K562 (cell line): Measurements from ENCODE around the gene IPO11. TPM values are rescaled to one million over a fixed set of nuclear protein-coding genes. Genes with fewer than 3 reads are reported as not detected.

Source experiments
- ATAC-seq: fragments of 200-7000 bp; cut with Tn5 transposase; 3 replicates; pipeline ENCODE4 v1.9.1; 2020; ENCODE audit warnings: moderate library complexity
- BruUV-seq: library from RNA; stranded (reverse); fragments of 400-500 nt; replicated peaks from 2 replicates; lab custom pipeline; 2021; lab: Mats Ljungman, UMichigan
- CTCF ChIA-PET: fragments of 300-600 bp; formaldehyde crosslinking; extraction: SDS; loops from one replicate; lab custom pipeline; 2021; ENCODE audit warnings: low intra/inter-chr PET ratio; lab: Yijun Ruan, JAX
- POLR2A ChIA-PET: fragments of 300-600, 350-650 bp; sonication (Branson Sonifier 250); formaldehyde crosslinking; extraction: SDS; loops from one replicate; lab custom pipeline; 2021; ENCODE audit warnings: antibody characterized with exemption, inconsistent platforms; lab: Yijun Ruan, JAX
- DNase-seq, 4 experiments: peaks; one replicate each; pipeline versions ENCODE4 v3.0.0 to v3.0.0-alpha.2; 2011 to 2018; ENCODE audit warnings: low spot score in 3 of 4, mixed read lengths in 3 of 4; ENCODE audit errors: extremely low read depth in 1 of 4
- FAIRE-seq: peaks from 2 replicates; lab custom pipeline; 2011; peaks lifted over from hg19 to GRCh38; lab: Jason Lieb, UNC
- H2AFZ ChIP-seq: 2 replicates; pipeline ENCODE4 v1.6.0; 2011; ENCODE audit warnings: low read depth, low read length, control low read depth, inconsistent platforms
- H3K27ac ChIP-seq: fragments of 200-600 bp; 3 replicates; pipeline ENCODE4 v1.8.0; 2011; ENCODE audit warnings: low read depth, mild to moderate bottlenecking, control low read depth, inconsistent platforms, low read length, moderate library complexity, mixed read lengths; ENCODE audit errors: extremely low read depth
- H3K27me3 ChIP-seq, 2 experiments: fragments of 300-600 bp in 1 of 2; 2 replicates in 1 of 2; 3 replicates in 1 of 2; pipeline versions ENCODE4 v1.6.0 to v1.8.0; 2011; ENCODE audit warnings: inconsistent platforms in 2 of 2, low read length in 2 of 2, mild to moderate bottlenecking in 1 of 2, mixed read lengths in 1 of 2, moderate library complexity in 1 of 2; ENCODE audit not compliant: control insufficient read depth in 2 of 2, insufficient read depth in 2 of 2
- H3K36me3 ChIP-seq: fragments of 300-600 bp; 3 replicates; pipeline ENCODE4 v1.8.0; 2011; ENCODE audit warnings: mild to moderate bottlenecking, low read length, inconsistent platforms; ENCODE audit not compliant: control insufficient read depth, insufficient read depth
- H3K4me1 ChIP-seq, 2 experiments: fragments of 200-600 bp in 1 of 2; replicated peaks in 1 of 2; 2 replicates in 1 of 2; 3 replicates in 1 of 2; pipeline versions ENCODE4 v1.5.1 to v1.8.0; 2011; ENCODE audit warnings: inconsistent platforms in 2 of 2, low read length in 2 of 2, mild to moderate bottlenecking in 1 of 2, mixed read lengths in 1 of 2, moderate library complexity in 1 of 2; ENCODE audit not compliant: control insufficient read depth in 2 of 2, insufficient read depth in 2 of 2
- H3K4me2 ChIP-seq: 2 replicates; pipeline ENCODE4 v1.6.1; 2011; ENCODE audit warnings: low read length, control low read depth, inconsistent platforms, mixed read lengths; ENCODE audit not compliant: insufficient read depth
- H3K4me3 ChIP-seq: fragments of 200-600 bp; sonication (generic), shearing (Covaris generic); 2 replicates; pipeline ENCODE4 v1.5.1; 2016; ENCODE audit warnings: control low read depth, inconsistent platforms
- H3K79me2 ChIP-seq: fragments of 200-600 bp; 3 replicates; pipeline ENCODE4 v1.8.0; 2011; ENCODE audit warnings: low read length, inconsistent platforms; ENCODE audit not compliant: control insufficient read depth, insufficient read depth
- H3K9ac ChIP-seq, 2 experiments: 2 replicates each; pipeline versions ENCODE4 v1.6.0 to v1.6.1; 2011; ENCODE audit warnings: low read depth in 2 of 2, low read length in 2 of 2, control low read depth in 1 of 2, inconsistent platforms in 1 of 2, mild to moderate bottlenecking in 1 of 2, mixed read lengths in 1 of 2; ENCODE audit not compliant: insufficient read depth in 1 of 2
- H3K9me1 ChIP-seq: one replicate; pipeline ENCODE4 v1.6.0; 2011; ENCODE audit warnings: inconsistent platforms, mild to moderate bottlenecking, low read length, moderate library complexity; ENCODE audit not compliant: control insufficient read depth, insufficient read depth
- H3K9me3 ChIP-seq: replicated peaks from 2 replicates; pipeline ENCODE4 v1.5.1; 2011; ENCODE audit warnings: low read depth, low read length, inconsistent platforms; ENCODE audit not compliant: control insufficient read depth, insufficient read depth
- H4K20me1 ChIP-seq: replicated peaks from 2 replicates; pipeline ENCODE4 v1.6.1; 2011; ENCODE audit warnings: low read length, inconsistent platforms, mixed read lengths; ENCODE audit not compliant: control insufficient read depth, insufficient read depth
- BHLHE40 ChIP-seq: IDR thresholded peaks from 2 replicates; pipeline ENCODE4 v1.6.1; 2011; ENCODE audit warnings: low read length, improper control_type of control experiment
- BRD9 ChIP-seq: fragments of 450-650 bp; IDR thresholded peaks from 2 replicates; pipeline ENCODE4 v1.6.1; 2018; ENCODE audit warnings: low read depth; ENCODE audit not compliant: partially characterized antibody
- CBFA2T3 ChIP-seq: fragments of 450-650 bp; IDR thresholded peaks from 2 replicates; pipeline ENCODE4 v1.6.1; 2017
- HLTF ChIP-seq: fragments of 450-650 bp; IDR thresholded peaks from 2 replicates; pipeline ENCODE4 v1.6.1; 2016
- HNRNPK ChIP-seq: fragments of 200-400 bp; formaldehyde crosslinking; IDR thresholded peaks from one replicate; pipeline ENCODE4 v1.6.1; 2018; ENCODE audit warnings: mild to moderate bottlenecking, low read depth, low read length; ENCODE audit not compliant: poor library complexity, severe bottlenecking
- HNRNPUL1 ChIP-seq: fragments of 200-400 bp; formaldehyde crosslinking; IDR thresholded peaks from 2 replicates; pipeline ENCODE4 v1.6.1; 2017; ENCODE audit warnings: low read length
- NELFE ChIP-seq: IDR thresholded peaks from 2 replicates; pipeline ENCODE4 v1.6.1; 2011; ENCODE audit warnings: mild to moderate bottlenecking; ENCODE audit not compliant: insufficient read depth, insufficient read length
- POLR3G ChIP-seq: IDR thresholded peaks from 2 replicates; pipeline ENCODE4 v1.6.1; 2011; ENCODE audit not compliant: insufficient read length, insufficient replicate concordance; ENCODE audit errors: extremely low read depth
- SIN3B ChIP-seq: fragments of 450-650 bp; IDR thresholded peaks from 2 replicates; pipeline ENCODE4 v1.6.1; 2017; ENCODE audit warnings: low read depth, mild to moderate bottlenecking, moderate library complexity
- XRCC3 ChIP-seq: fragments of 450-650 bp; IDR thresholded peaks from 2 replicates; pipeline ENCODE4 v1.6.1; 2017; ENCODE audit warnings: mild to moderate bottlenecking, moderate library complexity
- XRCC5 ChIP-seq: fragments of 200-400 bp; formaldehyde crosslinking; IDR thresholded peaks from 2 replicates; pipeline ENCODE4 v1.6.1; 2017; ENCODE audit warnings: low read depth, mild to moderate bottlenecking, low read length
- ZNF655 ChIP-seq: fragments of 250-450 bp; sonication (Bioruptor Pico); IDR thresholded peaks from 2 replicates; pipeline ENCODE4 v1.5.0; 2021
- WGBS: fragments of 100-300 bp; shearing (Covaris generic); methylation state at CpG from one replicate; pipeline ENCODE4 v1.1.6; 2016; ENCODE audit warnings: low coverage, mixed read lengths; ENCODE audit not compliant: insufficient coverage; ENCODE audit errors: missing lambda C conversion rate; 5-methylcytosine and 5-hydroxymethylcytosine counted together
- in situ Hi-C: fragments of 300-500 bp; cut with MboI; formaldehyde crosslinking; loops from 4 replicates; pipeline ENCODE4 v1.15.0; 2018; ENCODE audit warnings: inconsistent platforms, mixed read lengths
- intact Hi-C: fragments of 100-400 bp; cut with micrococcal nuclease; formaldehyde crosslinking; loops from 2 replicates; pipeline ENCODE4 v1.14.2; 2022
- polyA plus RNA-seq, 8 experiments: library from polyadenylated mRNA; depleted of rRNA in 4 of 8; stranded (reverse) in 5 of 8; unstranded in 3 of 8; fragments of >200 nt; fragmentation: Nextera tagmentation in 2 of 8; fragmentation: Illumina TruSeq in 1 of 8; extraction: Ambion mirVana in 2 of 8; extraction: Trizol in 1 of 8; gene quantifications; 2 replicates each; pipeline versions ENCODE4 v1.2.1 to v1.2.3, GENCODE V29; 2011 to 2014; ENCODE audit warnings: inconsistent platforms in 1 of 8, missing spikeins in 1 of 8
- total RNA-seq, 7 experiments: library from RNA; depleted of rRNA in 6 of 7; stranded (reverse); fragments of >200 nt in 6 of 7; fragmentation: Illumina TruSeq in 2 of 7; extraction: Trizol in 2 of 7; gene quantifications; 2 replicates each; pipeline versions ENCODE4 v1.2.1 to v1.2.3, GENCODE V29; 2011 to 2021; ENCODE audit warnings: low replicate concordance in 1 of 7
- TF ChIP-seq, protein P1 (sequence below): sonication (generic); formaldehyde crosslinking; IDR thresholded peaks from 2 replicates; pipeline ENCODE4 v1.8.0; 2022; ENCODE audit warnings: mild to moderate bottlenecking, missing genetic modification reagents
- TF ChIP-seq, protein P2 (sequence below): fragments of 250-450 bp; sonication (Bioruptor Pico); IDR thresholded peaks from 2 replicates; pipeline ENCODE4 v1.5.0; 2021

The IPO11 gene
- total and polyA plus RNA-seq, 9 of the 15 experiments (the other 6 are each of a cell fraction or from before 2014, with no cell fraction given), result 38.7 to 96.0 (median 70.9) TPM

GRCh38 chr5:62614355-62614754 lies 201.8 kb downstream of the IPO11 start:
- peaks cover 26% of the 10 kb centered on the region; the same call in 2 of the 3 replicates for H3K36me3 ChIP-seq
- H3K4me2 ChIP-seq, result no peak overlapping the region
- TF ChIP-seq BRD9 (no peak), XRCC5 (no peak), ZNF655 (CRISPR knock-in tag) (no peak), HNRNPK (no peak), HNRNPUL1 (no peak), POLR3G (no peak), SIN3B (no peak), NELFE (no peak), XRCC3 (no peak), HLTF (no peak), BHLHE40 (no peak), CBFA2T3 (no peak)
- TF ChIP-seq, protein P1, sequence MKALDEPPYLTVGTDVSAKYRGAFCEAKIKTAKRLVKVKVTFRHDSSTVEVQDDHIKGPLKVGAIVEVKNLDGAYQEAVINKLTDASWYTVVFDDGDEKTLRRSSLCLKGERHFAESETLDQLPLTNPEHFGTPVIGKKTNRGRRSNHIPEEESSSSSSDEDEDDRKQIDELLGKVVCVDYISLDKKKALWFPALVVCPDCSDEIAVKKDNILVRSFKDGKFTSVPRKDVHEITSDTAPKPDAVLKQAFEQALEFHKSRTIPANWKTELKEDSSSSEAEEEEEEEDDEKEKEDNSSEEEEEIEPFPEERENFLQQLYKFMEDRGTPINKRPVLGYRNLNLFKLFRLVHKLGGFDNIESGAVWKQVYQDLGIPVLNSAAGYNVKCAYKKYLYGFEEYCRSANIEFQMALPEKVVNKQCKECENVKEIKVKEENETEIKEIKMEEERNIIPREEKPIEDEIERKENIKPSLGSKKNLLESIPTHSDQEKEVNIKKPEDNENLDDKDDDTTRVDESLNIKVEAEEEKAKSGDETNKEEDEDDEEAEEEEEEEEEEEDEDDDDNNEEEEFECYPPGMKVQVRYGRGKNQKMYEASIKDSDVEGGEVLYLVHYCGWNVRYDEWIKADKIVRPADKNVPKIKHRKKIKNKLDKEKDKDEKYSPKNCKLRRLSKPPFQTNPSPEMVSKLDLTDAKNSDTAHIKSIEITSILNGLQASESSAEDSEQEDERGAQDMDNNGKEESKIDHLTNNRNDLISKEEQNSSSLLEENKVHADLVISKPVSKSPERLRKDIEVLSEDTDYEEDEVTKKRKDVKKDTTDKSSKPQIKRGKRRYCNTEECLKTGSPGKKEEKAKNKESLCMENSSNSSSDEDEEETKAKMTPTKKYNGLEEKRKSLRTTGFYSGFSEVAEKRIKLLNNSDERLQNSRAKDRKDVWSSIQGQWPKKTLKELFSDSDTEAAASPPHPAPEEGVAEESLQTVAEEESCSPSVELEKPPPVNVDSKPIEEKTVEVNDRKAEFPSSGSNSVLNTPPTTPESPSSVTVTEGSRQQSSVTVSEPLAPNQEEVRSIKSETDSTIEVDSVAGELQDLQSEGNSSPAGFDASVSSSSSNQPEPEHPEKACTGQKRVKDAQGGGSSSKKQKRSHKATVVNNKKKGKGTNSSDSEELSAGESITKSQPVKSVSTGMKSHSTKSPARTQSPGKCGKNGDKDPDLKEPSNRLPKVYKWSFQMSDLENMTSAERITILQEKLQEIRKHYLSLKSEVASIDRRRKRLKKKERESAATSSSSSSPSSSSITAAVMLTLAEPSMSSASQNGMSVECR (CRISPR knock-in tag), result no peak
- TF ChIP-seq, protein P2, sequence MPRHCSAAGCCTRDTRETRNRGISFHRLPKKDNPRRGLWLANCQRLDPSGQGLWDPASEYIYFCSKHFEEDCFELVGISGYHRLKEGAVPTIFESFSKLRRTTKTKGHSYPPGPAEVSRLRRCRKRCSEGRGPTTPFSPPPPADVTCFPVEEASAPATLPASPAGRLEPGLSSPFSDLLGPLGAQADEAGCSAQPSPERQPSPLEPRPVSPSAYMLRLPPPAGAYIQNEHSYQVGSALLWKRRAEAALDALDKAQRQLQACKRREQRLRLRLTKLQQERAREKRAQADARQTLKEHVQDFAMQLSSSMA (CRISPR knock-in tag), result no peak
- no peak for ATAC-seq
- H3K27ac ChIP-seq, result no peak overlapping the region
- no peak overlapping the region for H3K4me3 ChIP-seq
- 96% methylated on average over 8 of the region's 8 CpGs for WGBS
- H3K4me1 ChIP-seq, result no peaks in the 10 kb centered on the region
- intact Hi-C loops, result loop anchor here (10.0 kb wide), 1 partner anchor 60 kb away; no protein-coding TSS in a partner anchor
- H2AFZ ChIP-seq, result no peak overlapping the region
- in situ Hi-C loops, result no loop called here
- no peaks in the 10 kb centered on the region for H3K9me1 ChIP-seq
- ChIA-PET CTCF (no interaction called here), POLR2A (interaction anchor here (1.6 kb wide), 1 partner anchor 12 kb away, joined by 4 read pairs; no protein-coding TSS in a partner anchor)
- no peaks in the 10 kb centered on the region for H3K9me3 ChIP-seq
- no TSS peak for BruUV-seq
- no peaks in the 10 kb centered on the region for H3K27me3 ChIP-seq
- no peaks in the 10 kb centered on the region for H4K20me1 ChIP-seq
- DNase-seq, result no peak
- no peak for FAIRE-seq
- H3K9ac ChIP-seq, result no peak overlapping the region
- H3K79me2 ChIP-seq, result no peaks in the 10 kb centered on the region
